ENCODE results near the gene AP5S1. TPM values are rescaled to one million over a fixed set of nuclear protein-coding genes. Genes with fewer than 3 reads are reported as not detected.

AP5S1 gene
- total RNA-seq, 1 donor from 2014 or later: 11.1 TPM

GRCh38 chr20:3876676-3877075 lies 56.3 kb downstream of the AP5S1 start:
- H3K9me3 Mint-ChIP-seq: no peaks in the 10 kb centered on the region
- H3K27me3 Mint-ChIP-seq: no peaks in the 10 kb centered on the region
- H3K4me3 Mint-ChIP-seq: no peak overlapping the region
- H3K27ac Mint-ChIP-seq: no peak overlapping the region
- TF ChIP-seq CTCF (conservative IDR thresholded peaks at IDR 0.05): no peak
- H3K36me3 Mint-ChIP-seq: peaks cover 27% of the 10 kb centered on the region
- DNase-seq (ENCODE audit: extremely low spot score, unreplicated experiment): no peak
- H3K4me1 Mint-ChIP-seq (ENCODE audit: unreplicated experiment): peaks cover 21% of the 10 kb centered on the region

Other genes with a start within 250 kb of the AP5S1 start
- not detected in 2 replicates for gene GFRA4, start 157.1 kb upstream of the AP5S1 start, total RNA-seq (ENCODE audit: low replicate concordance)
- gene ADAM33, start 138.5 kb upstream of the AP5S1 start, total RNA-seq (ENCODE audit: low replicate concordance): 0.29 and 8.2 TPM in 2 replicates
- not detected in 2 replicates for gene SIGLEC1, start 107.9 kb upstream of the AP5S1 start, total RNA-seq (ENCODE audit: low replicate concordance)
- 0.10 and 5.2 TPM in 2 replicates for gene HSPA12B, start 87.9 kb upstream of the AP5S1 start, total RNA-seq (ENCODE audit: low replicate concordance)
- gene ADISSP, start 52.8 kb upstream of the AP5S1 start, total RNA-seq (ENCODE audit: low replicate concordance): 21.7 and 49.4 TPM in 2 replicates
- gene SPEF1, start 39.1 kb upstream of the AP5S1 start, total RNA-seq (ENCODE audit: low replicate concordance): 0.55 and 3.0 TPM in 2 replicates
- gene CENPB, start 33.8 kb upstream of the AP5S1 start, total RNA-seq (ENCODE audit: low replicate concordance): 63.2 and 68.7 TPM in 2 replicates
- 34.8 and 51.1 TPM in 2 replicates for gene CDC25B, start 24.2 kb upstream of the AP5S1 start, total RNA-seq (ENCODE audit: low replicate concordance)
- gene MAVS, start 26.3 kb downstream of the AP5S1 start, total RNA-seq (ENCODE audit: low replicate concordance): 44.5 and 52.2 TPM in 2 replicates
- gene PANK2, start 68.8 kb downstream of the AP5S1 start, total RNA-seq (ENCODE audit: low replicate concordance): 38.9 and 55.3 TPM in 2 replicates
- gene RNF24, start 195.0 kb downstream of the AP5S1 start, total RNA-seq (ENCODE audit: low replicate concordance): 17.2 and 23.6 TPM in 2 replicates

Data from type B pancreatic cell (in vitro differentiated cells).